Muscle of back (tissue), 13 donors: ENCODE results near the gene CEP20. TPM values are rescaled to one million over a fixed set of nuclear protein-coding genes. Genes with fewer than 3 reads are reported as not detected.
"Not testable (repeated sequence)": the region's sequence is repeated elsewhere in the genome, so short reads cannot be mapped to it uniquely, and the experiment has no call there.

Experiments used
- DNase-seq, 3 donors: peaks; one replicate each; pipeline versions ENCODE4 v3.0.0 to v3.0.0-alpha.2; 2013
- long read RNA-seq, 9 donors: transcript quantifications; one replicate each; lab custom pipeline, GENCODE V29; 2026
- polyA plus RNA-seq, 10 donors: library from polyadenylated mRNA; unstranded; fragments of 120-200 nt; gene quantifications; one replicate each; pipeline ENCODE4 v1.2.1, GENCODE V29; 2013; ENCODE audit not compliant: insufficient read length in 10 of 10

CEP20 gene
- polyA plus RNA-seq = 10 to 100 TPM; 20.9 to 28.0 (median 24.7) TPM
- long read RNA-seq, donor 1, transcript FOPNL-201 (5 exons, 2,275 nt) = major isoform, 5 of 6 reads
- long read RNA-seq, donor 1, partial matches to known transcripts = 0 of 6 reads
- long read RNA-seq, donor 1, other reads (novel, unspliced or antisense) = 0 of 6 reads
- long read RNA-seq, donor 2, transcript FOPNL-201 (5 exons, 2,275 nt) = major isoform, 11 of 13 reads
- long read RNA-seq, donor 2, partial matches to known transcripts = 0 of 13 reads
- long read RNA-seq, donor 2, other reads (novel, unspliced or antisense) = 0 of 13 reads
- long read RNA-seq, donor 3 = 0 reads
- long read RNA-seq, donor 4, transcript FOPNL-201 (5 exons, 2,275 nt) = major isoform, 12 of 13 reads
- long read RNA-seq, donor 4, partial matches to known transcripts = 0 of 13 reads
- long read RNA-seq, donor 4, other reads (novel, unspliced or antisense) = 0 of 13 reads
- long read RNA-seq, donor 5, transcript FOPNL-201 (5 exons, 2,275 nt) = major isoform, 26 of 26 reads
- long read RNA-seq, donor 5, partial matches to known transcripts = 0 of 26 reads
- long read RNA-seq, donor 5, other reads (novel, unspliced or antisense) = 0 of 26 reads
- long read RNA-seq, donor 6, transcript FOPNL-201 (5 exons, 2,275 nt) = major isoform, 10 of 11 reads
- long read RNA-seq, donor 6, partial matches to known transcripts = 0 of 11 reads
- long read RNA-seq, donor 6, other reads (novel, unspliced or antisense) = 0 of 11 reads
- long read RNA-seq, donor 7, transcript FOPNL-201 (5 exons, 2,275 nt) = major isoform, 10 of 11 reads
- long read RNA-seq, donor 7, partial matches to known transcripts = 0 of 11 reads
- long read RNA-seq, donor 7, other reads (novel, unspliced or antisense) = 0 of 11 reads
- long read RNA-seq, donor 8, transcript FOPNL-201 (5 exons, 2,275 nt) = major isoform, 7 of 9 reads
- long read RNA-seq, donor 8, partial matches to known transcripts = 0 of 9 reads
- long read RNA-seq, donor 8, other reads (novel, unspliced or antisense) = 0 of 9 reads
- long read RNA-seq, donor 9, partial matches to known transcripts = 0 of 1 reads
- long read RNA-seq, donor 9, other reads (novel, unspliced or antisense) = 0 of 1 reads

DNA sequence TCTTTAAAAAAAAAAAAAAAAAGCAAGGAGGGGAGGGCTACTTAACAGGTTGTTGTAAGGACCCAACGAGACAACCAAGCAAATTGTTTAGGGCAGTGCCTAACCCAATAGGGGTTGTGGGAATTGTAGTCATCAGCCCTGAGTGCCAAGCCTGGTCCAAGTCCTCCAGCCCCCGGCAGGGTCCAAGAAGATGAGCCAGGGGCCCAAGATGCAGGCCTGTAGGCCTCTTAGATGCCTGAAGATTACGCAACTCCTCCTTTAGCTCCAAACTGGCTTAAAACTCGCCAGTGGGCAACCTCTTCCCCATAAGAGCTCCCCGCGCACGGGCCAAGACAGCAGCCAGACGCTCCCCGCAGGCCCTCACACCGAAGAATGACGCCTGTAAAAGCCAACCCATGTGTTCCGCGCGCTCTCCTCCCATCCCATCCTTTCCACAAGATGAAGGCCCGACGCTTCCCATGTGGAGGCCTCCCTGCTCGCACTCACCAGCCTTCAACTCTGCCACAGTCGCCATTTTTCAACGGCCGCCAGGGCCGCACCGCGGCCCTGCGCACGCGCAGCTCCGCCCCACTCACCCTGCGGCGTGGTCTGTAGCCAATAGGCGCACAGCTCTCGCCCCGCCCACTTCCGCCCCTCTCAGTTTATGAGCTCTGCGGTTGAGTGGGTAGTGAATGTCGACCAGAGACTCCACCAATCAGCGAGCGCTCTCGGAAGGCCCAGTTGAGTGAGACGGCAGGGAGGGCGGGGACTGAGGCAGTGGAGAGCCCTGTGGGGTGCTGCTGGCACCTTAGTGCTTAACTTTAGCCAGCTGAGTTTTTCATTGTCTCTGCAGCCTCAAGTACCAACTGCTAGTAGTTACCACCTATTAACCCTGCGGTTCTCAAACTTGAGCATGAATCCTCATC lies at the start of gene CEP20:
CEP20 (minus strand) TSS at position 532 of the 905 bp plus-strand sequence; CDS start at position 514, 18 bp downstream.
- peak; percentile 99 to 100 (median 99) for DNase-seq

- not testable (repeated sequence) for DNase-seq
These were observed 48.4 kb upstream of the CEP20 start for GRCh38 chr16:15936809-15937208.

DNA sequence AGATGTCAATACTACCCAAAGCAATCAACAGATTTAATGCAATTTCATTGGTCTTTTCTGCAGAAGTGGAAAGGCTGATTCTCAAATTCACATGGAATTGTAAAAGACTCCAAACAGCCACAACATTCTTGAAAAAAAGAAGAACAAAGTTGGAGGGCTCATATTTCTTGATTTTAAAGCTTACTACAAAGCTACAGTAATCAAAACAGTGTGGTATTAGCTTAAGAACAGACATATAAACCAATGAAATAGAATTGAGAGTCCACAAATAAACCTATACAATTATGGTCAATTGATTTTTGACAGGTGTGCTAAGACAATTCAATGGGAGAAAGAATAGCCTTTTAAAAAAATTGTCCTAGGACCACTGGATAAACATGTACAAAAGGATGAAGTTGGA lies 46.6 kb upstream of the CEP20 start:
- DNase-seq = no peak

DNA sequence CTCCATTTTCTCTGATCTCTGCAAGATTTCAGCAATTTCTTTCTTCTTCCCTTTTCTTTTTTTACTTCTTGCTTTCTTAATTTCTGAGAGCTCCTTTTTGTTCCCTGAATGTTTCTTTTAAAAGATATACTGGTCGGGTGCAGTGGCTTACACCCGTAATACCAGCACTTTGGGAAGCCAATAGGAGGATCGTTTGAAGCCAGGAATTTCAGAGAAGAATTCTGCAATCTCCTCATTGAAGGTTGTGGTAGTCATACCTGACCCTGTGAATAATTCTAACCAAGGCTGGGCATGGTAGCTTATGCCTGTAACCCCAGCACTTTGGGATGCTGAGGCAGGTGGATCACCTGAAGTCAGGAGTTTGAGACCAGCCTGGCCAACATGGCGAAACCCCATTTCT lies 45.4 kb upstream of the CEP20 start:
- DNase-seq = no peak

DNA sequence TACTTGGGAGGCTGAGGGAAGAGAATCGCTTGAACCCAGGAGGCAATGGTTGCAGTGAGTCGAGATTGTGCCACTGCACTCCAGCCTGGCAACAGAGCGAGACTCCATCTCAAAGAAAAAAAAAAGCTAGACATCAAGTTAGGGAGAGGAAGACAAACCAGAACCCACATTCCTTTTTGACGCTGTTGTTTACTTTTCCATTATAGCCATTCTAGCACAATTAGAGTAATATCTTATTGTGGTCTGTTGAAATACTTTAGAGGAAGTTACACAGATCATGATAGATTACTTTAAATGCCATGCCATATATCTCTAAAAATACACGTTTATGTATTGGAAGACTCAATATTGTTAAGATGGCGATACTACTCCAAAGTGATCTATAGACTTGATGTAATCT lies 44.5 kb upstream of the CEP20 start:
- DNase-seq = no peak

GRCh38 chr16:15928261-15929104 lies 40.1 kb upstream of the CEP20 start:
- DNase-seq = no peak

GRCh38 chr16:15925631-15926030 lies 37.2 kb upstream of the CEP20 start:
- DNase-seq = no peak

DNA sequence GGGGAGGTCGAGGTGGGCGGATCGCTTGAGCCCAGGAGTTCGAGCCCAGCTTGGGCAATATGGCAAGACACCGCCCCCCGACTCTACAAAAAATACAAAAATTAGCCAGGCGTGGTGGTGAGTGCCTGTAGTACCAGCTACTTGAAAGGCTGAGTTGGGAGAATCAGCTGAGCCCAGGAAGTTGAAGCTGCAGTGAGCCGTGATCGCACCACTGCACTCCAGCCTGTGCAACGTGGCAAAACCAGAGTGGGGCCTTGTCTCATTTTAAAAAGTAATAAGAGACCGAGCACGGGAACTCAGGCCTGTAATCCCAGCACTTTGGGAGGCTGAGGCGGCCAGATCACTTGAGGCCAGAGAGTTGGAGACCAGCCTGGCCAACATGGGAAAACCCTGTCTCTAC lies 36.6 kb upstream of the CEP20 start:
- no peak for DNase-seq

- DNase-seq = no peak
These were observed 30.9 kb upstream of the CEP20 start for GRCh38 chr16:15919331-15919730.

DNA sequence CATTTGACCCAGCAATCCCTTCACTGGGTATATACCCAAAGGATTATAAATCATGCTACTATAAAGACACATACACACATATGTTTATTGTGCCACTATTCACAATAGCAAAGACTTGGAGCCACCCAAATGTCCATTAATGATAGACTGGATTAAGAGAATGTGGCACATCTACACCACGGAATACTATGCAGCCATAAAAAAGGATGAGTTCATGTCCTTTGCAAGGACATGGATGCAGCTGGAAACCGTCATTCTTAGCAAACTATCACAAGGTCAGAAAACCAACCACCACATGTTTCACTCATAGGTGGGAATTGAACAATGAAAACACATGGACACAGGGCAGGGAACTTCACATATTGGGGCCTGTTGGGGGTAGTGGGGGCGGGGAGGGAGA lies 29.9 kb upstream of the CEP20 start:
- not testable (repeated sequence) for DNase-seq

GRCh38 chr16:15916323-15916722 lies 27.9 kb upstream of the CEP20 start:
- DNase-seq = no peak

GRCh38 chr16:15915555-15916081 lies 27.2 kb upstream of the CEP20 start:
- DNase-seq = no peak

DNA sequence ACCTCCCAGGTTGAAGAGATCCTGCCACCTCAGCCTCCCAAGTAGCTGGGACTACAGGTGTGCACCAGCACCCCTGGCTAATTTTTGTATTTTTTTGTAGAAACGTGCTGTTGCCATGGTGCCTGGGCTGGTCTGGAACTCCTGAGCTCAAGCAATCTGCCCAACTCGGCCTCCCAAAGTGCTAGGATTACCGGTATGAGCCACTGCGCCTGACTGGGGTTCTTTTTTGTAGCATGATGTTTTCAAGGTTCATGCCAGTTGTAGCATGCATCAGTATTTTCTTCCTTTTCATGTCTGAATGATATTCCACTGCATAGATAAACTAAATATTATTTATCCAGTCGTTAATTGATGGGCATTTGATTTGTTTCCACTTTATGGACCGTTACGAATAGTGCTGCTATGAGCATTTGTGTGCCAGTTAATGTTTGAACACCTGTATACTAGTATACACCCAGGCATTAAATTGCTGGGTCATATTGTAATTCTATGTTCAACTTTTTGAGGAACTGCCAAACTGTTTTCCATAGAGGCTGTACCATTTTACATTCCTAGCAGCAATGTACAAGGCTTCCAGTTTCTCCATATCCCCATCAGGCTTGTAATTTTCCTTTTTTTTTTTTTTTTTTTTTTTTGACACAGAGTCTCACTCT lies 24.8 kb upstream of the CEP20 start:
- no peak for DNase-seq

DNA sequence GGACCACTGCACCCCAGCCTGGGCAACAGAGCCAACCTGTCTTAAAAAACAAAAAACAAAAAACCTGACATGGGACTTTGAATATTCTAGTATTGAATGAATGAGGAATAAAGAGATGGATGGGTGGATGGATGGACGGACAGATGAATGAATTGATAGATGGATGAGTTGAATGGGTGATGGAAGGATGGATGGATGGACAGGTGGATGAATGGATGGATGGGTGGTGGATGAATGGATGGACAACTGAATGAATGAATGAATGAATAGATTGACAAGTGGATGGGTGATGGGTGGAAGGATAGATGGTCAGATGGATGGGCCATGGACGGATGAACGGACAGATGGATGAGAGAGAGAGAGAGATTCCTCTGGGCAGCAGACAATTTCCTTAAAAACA lies 22.8 kb upstream of the CEP20 start:
- DNase-seq = no peak

DNA sequence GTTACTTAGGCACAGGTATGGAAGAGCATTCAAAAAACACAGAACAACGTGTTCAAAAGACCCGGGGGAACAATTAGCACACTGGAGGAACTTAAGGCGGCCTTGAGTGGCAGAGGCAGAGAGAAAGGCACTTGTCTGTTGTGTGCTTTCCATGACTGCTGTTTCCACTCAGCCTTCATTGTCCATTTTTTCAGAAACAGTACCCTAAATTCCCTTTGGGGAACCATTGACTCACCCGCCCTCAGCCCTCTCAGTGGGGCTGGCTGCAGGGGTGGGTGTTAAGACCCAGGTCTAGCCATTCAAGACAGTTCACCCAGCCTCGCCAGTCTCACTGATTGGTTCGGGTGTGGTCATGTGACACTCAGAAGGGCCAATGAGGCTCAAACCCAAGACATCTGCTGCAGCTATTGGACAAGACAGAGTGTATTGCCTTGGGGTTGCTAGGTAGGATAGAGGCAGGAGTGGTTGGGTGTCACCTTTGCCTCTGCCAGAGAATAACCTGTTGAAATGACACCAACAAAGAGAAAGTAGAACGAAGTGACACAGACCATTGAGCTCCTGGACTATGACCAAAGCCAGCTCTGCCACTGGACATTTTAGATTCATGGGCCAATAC lies 19.6 kb upstream of the CEP20 start:
- DNase-seq = no peak

DNA sequence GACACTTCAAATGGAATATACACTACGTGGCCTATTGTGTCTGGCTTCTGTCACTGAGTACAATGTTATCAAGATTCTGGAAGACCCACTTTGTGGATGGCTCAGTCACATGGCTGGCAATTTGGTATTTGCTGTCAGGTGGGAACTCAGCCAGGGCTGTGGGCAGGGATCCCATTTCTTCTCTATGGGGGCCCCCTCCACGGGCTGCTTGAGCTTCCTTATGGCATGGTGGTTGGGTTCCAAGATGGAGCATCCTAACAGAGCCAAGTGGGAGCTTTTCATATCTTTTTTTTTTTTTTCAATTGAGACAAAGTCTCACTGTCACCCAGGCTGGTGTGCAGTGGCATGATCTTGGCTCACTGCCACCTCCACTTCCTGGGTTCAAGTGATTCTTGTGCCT lies 18.0 kb upstream of the CEP20 start:
- DNase-seq = no peak

GRCh38 chr16:15903960-15904359 lies 15.6 kb upstream of the CEP20 start:
- no peak for DNase-seq

DNA sequence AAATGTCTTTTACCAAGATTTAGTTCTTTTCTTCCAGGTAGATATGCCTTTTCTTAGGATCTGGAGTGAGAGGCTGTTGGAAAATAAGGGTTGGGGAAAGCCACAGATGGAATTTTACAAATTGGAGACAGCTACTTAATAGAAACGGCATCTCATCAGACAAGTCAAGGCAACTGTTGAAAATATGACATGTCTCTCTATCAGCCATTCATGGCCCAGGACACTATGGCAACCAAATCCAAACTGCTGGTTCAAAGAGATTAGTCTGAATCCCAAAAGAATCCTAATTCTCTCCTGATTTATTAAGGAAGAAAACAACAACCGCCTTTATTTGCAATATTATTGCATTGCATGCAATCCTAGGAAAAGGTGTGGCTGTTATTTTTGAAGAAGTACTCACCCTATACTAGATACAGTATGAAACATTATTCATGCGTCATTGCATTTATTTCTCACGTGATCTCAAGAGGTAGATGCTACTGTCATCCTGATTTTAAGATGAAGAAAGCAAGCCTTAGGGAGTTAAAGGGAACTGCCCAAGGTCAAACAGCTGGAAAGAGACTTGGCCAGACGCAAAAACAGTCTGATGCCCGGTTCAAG lies 12.6 kb upstream of the CEP20 start:
- DNase-seq = no peak

- no peak for DNase-seq
These were observed 12.0 kb upstream of the CEP20 start for GRCh38 chr16:15900357-15900756.
